GM12878 (cell line): ENCODE measurements around the gene SMARCB1. TPM values are rescaled to one million over a fixed set of nuclear protein-coding genes. Genes with fewer than 3 reads are reported as not detected.

Experiments
- ATAC-seq: fragments of 200-7000 bp; cut with Tn5 transposase; 3 replicates; pipeline ENCODE4 v1.9.1; 2020; ENCODE audit warnings: mild to moderate bottlenecking, moderate library complexity
- BruUV-seq: library from RNA; stranded (reverse); fragments of 400-500 nt; replicated peaks from 2 replicates; lab custom pipeline; 2021; lab: Mats Ljungman, UMichigan
- CTCF ChIA-PET: fragments of 300-600 bp; sonication (Branson Sonifier 250); formaldehyde crosslinking; extraction: SDS; loops from one replicate; lab custom pipeline; 2021; ENCODE audit warnings: inconsistent platforms; lab: Yijun Ruan, JAX
- POLR2A ChIA-PET: fragments of 350-600 bp; formaldehyde crosslinking; extraction: SDS; loops from one replicate; lab custom pipeline; 2021; ENCODE audit warnings: inconsistent platforms; lab: Charles Lee
- RAD21 ChIA-PET: fragments of 300-600 bp; sonication (Branson Sonifier 250); formaldehyde crosslinking; loops from one replicate; lab custom pipeline; 2023; ENCODE audit warnings: antibody characterized with exemption; ENCODE audit not compliant: unreplicated experiment; lab: Charles Lee
- SMC1A ChIA-PET: fragments of 300-600 bp; sonication (Branson Sonifier 250); formaldehyde crosslinking; loops from one replicate; lab custom pipeline; 2023; ENCODE audit not compliant: unreplicated experiment, uncharacterized antibody; lab: Charles Lee
- DNase-seq: peaks from one replicate; pipeline ENCODE4 v3.0.0-alpha.2; 2011; ENCODE audit warnings: low read depth, low spot score
- FAIRE-seq: peaks from 3 replicates; lab custom pipeline; 2011; peaks lifted over from hg19 to GRCh38; lab: Jason Lieb, UNC
- H2AFZ ChIP-seq: 2 replicates; pipeline ENCODE4 v1.6.0; 2011; ENCODE audit warnings: low read depth, low read length, control low read depth; ENCODE audit not compliant: control insufficient read depth
- H3K27ac ChIP-seq: 2 replicates; pipeline ENCODE4 v1.5.1; 2011; ENCODE audit warnings: control low read depth; ENCODE audit not compliant: control insufficient read depth, insufficient read depth
- H3K27me3 ChIP-seq, 2 experiments: replicated peaks in 1 of 2; 2 replicates each; pipeline versions ENCODE4 v1.6.0 to v1.6.1; 2011; ENCODE audit warnings: low read length in 1 of 2; ENCODE audit not compliant: control insufficient read depth in 2 of 2, insufficient read depth in 2 of 2
- H3K36me3 ChIP-seq, 2 experiments: 2 replicates each; pipeline ENCODE4 v1.5.1; 2011; ENCODE audit warnings: low read length in 1 of 2; ENCODE audit not compliant: control insufficient read depth in 2 of 2, insufficient read depth in 2 of 2
- H3K4me1 ChIP-seq: 2 replicates; pipeline ENCODE4 v1.6.1; 2011; ENCODE audit warnings: mild to moderate bottlenecking, low read length, moderate library complexity, mixed read lengths; ENCODE audit not compliant: control insufficient read depth, insufficient read depth
- H3K4me2 ChIP-seq: 2 replicates; pipeline ENCODE4 v1.6.0; 2011; ENCODE audit warnings: control low read depth; ENCODE audit not compliant: control insufficient read depth, insufficient read depth
- H3K4me3 ChIP-seq: fragments of 200-600 bp; sonication (generic); 2 replicates; pipeline ENCODE4 v1.5.1; 2016
- H3K79me2 ChIP-seq: 2 replicates; pipeline ENCODE4 v1.6.0; 2011; ENCODE audit warnings: low read length; ENCODE audit not compliant: control insufficient read depth, insufficient read depth
- H3K9ac ChIP-seq: 2 replicates; pipeline ENCODE4 v1.8.0; 2011; ENCODE audit warnings: low read length, control low read depth, mixed read lengths; ENCODE audit not compliant: control insufficient read depth, insufficient read depth
- H3K9me3 ChIP-seq: replicated peaks from 3 replicates; pipeline ENCODE4 v1.5.1; 2011; ENCODE audit warnings: mild to moderate bottlenecking, low read length; ENCODE audit not compliant: control insufficient read depth, insufficient read depth
- H4K20me1 ChIP-seq: 2 replicates; pipeline ENCODE4 v1.6.0; 2011; ENCODE audit not compliant: control insufficient read depth, insufficient read depth
- LARP7 ChIP-seq: fragments of 450-650 bp; IDR thresholded peaks from 2 replicates; pipeline ENCODE4 v1.6.1; 2017; ENCODE audit warnings: mild to moderate bottlenecking
- MYC ChIP-seq: IDR thresholded peaks from 2 replicates; pipeline ENCODE4 v1.6.1; 2011; ENCODE audit warnings: mild to moderate bottlenecking, low read length, moderate library complexity, inconsistent platforms; ENCODE audit not compliant: insufficient read depth, insufficient replicate concordance, insufficient read length, severe bottlenecking
- NR2C1 ChIP-seq: fragments of 450-650 bp; IDR thresholded peaks from 2 replicates; pipeline ENCODE4 v1.6.1; 2017; ENCODE audit warnings: antibody characterized with exemption, mild to moderate bottlenecking, moderate library complexity
- NR2F1 ChIP-seq: fragments of 450-650 bp; conservative IDR thresholded peaks from 2 replicates; pipeline ENCODE4 v1.6.1; 2017; ENCODE audit warnings: mild to moderate bottlenecking
- WGBS: methylation state at CpG from one replicate; pipeline ENCODE4 v1.1.6; 2016; ENCODE audit warnings: low lambda C conversion rate; ENCODE audit not compliant: insufficient replicate concordance, insufficient coverage; ENCODE audit errors: missing lambda C conversion rate; 5-methylcytosine and 5-hydroxymethylcytosine counted together
- in situ Hi-C: fragments of 300-500 bp; cut with MboI; formaldehyde crosslinking; loops from 9 replicates; pipeline ENCODE4 v1.14.3; 2018; ENCODE audit warnings: mixed read lengths
- intact Hi-C: fragments of 100-400 bp; cut with micrococcal nuclease; formaldehyde crosslinking; loops from one replicate; pipeline ENCODE4 v1.14.2; 2022; ENCODE audit not compliant: unreplicated experiment
- polyA plus RNA-seq, 11 experiments: library from polyadenylated mRNA; depleted of rRNA in 4 of 11; unstranded in 6 of 11; stranded (reverse) in 5 of 11; fragments of >200 nt; fragmentation: Nextera tagmentation in 4 of 11; fragmentation: Illumina TruSeq in 1 of 11; extraction: Ambion mirVana in 4 of 11; extraction: Trizol in 1 of 11; gene quantifications; 1 replicate in 1 of 11; 2 replicates in 10 of 11; pipeline versions ENCODE4 v1.2.1 to v1.2.3, GENCODE V29; 2011 to 2016; ENCODE audit warnings: inconsistent platforms in 2 of 11, missing spikeins in 2 of 11, low read depth in 1 of 11
- total RNA-seq, 4 experiments: library from RNA; depleted of rRNA in 3 of 4; stranded (reverse); fragments of >200 nt in 3 of 4; fragmentation: Illumina TruSeq in 1 of 4; extraction: Trizol in 1 of 4; gene quantifications; 2 replicates each; pipeline versions ENCODE4 v1.2.1 to v1.2.3, GENCODE V29; 2013 to 2021

Gene SMARCB1
- total and polyA plus RNA-seq, 10 of the 15 experiments (the other 5 are each of a cell fraction or from before 2014, with no cell fraction given): 9.1 to 215 (median 183) TPM

DNA sequence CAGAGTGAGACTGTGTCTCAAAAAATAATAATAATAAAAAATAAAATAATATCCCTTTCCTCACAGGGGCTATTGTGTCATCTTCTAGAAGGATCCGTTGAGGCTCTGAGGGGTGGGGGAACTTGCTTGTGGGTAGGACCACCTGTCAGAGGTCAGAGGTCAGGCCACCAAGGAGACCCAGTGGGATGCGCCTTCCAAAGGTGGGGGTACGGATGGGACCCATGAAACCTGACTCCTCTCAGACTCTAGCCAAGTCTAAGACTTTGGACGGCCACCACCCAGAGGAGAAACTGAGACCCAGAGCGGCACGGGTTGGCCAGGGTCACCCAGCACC lies 14.5 kb upstream of the SMARCB1 start:
- Histone ChIP-seq H3K27ac (no peak overlapping the region), H3K27me3 (peaks cover 0 to 2% of the 10 kb centered on the region in 2 experiments; a peak in 2 of 4 replicates), H3K9ac (no peak overlapping the region), H3K79me2 (peaks cover 7% of the 10 kb centered on the region), H3K9me3 (no peaks in the 10 kb centered on the region), H4K20me1 (no peaks in the 10 kb centered on the region), H3K36me3 (no peaks in the 10 kb centered on the region), H3K4me1 (peaks cover 12% of the 10 kb centered on the region), H3K4me2 (peak overlapping the region; percentile 73), H3K4me3 (peak overlapping the region; percentile 58; the same call in 1 of the 2 replicates), H2AFZ (peak overlapping the region; percentile 31; the same call in 1 of the 2 replicates)
- POLR2A ChIA-PET: interaction anchor here (1.1 kb wide), 1 partner anchor 74 kb away, joined by 3 read pairs; no protein-coding TSS in a partner anchor
- CTCF ChIA-PET: interaction anchor here (0.6 to 7.5 kb wide), 5 partner anchors 9 to 76 kb away, joined by 3 to 197 read pairs (median 8); partner anchors contain the start of gene C22orf15
- FAIRE-seq: no peak
- no TSS peak for BruUV-seq
- RAD21 ChIA-PET: interaction anchor here (0.9 to 4.0 kb wide), 4 partner anchors 14 to 78 kb away, joined by 3 to 24 read pairs (median 4); no protein-coding TSS in a partner anchor
- in situ Hi-C loops: no loop called here
- DNase-seq: no peak
- intact Hi-C loops: no loop called here
- WGBS: 17% methylated on average over 6 of the region's 6 CpGs
- TF ChIP-seq MYC (no peak), NR2C1 (peak; percentile 54; the same call in 1 of the 2 replicates), LARP7 (no peak), NR2F1 (peak; percentile 72; the same call in 1 of the 2 replicates)
- ATAC-seq: no peak
- SMC1A ChIA-PET: interaction anchor here (0.7 to 6.3 kb wide), 2 partner anchors 73 to 79 kb away, joined by 3 to 40 read pairs; no protein-coding TSS in a partner anchor
